ENCODE data around the gene ADAMTS8. TPM values are rescaled to one million over a fixed set of nuclear protein-coding genes. Genes with fewer than 3 reads are reported as not detected.

ADAMTS8 gene, protein sequence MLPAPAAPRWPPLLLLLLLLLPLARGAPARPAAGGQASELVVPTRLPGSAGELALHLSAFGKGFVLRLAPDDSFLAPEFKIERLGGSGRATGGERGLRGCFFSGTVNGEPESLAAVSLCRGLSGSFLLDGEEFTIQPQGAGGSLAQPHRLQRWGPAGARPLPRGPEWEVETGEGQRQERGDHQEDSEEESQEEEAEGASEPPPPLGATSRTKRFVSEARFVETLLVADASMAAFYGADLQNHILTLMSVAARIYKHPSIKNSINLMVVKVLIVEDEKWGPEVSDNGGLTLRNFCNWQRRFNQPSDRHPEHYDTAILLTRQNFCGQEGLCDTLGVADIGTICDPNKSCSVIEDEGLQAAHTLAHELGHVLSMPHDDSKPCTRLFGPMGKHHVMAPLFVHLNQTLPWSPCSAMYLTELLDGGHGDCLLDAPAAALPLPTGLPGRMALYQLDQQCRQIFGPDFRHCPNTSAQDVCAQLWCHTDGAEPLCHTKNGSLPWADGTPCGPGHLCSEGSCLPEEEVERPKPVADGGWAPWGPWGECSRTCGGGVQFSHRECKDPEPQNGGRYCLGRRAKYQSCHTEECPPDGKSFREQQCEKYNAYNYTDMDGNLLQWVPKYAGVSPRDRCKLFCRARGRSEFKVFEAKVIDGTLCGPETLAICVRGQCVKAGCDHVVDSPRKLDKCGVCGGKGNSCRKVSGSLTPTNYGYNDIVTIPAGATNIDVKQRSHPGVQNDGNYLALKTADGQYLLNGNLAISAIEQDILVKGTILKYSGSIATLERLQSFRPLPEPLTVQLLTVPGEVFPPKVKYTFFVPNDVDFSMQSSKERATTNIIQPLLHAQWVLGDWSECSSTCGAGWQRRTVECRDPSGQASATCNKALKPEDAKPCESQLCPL
- total RNA-seq, result 0.14 TPM
- polyA plus RNA-seq, result 0.37 TPM
- long read RNA-seq, donor 1, result 0 reads
- long read RNA-seq, donor 2, result 0 reads
- long read RNA-seq, donor 3, result 0 reads
- long read RNA-seq, donor 4, full-length matches to known transcripts, result 1 of 1 reads
- long read RNA-seq, donor 4, partial matches to known transcripts, result 0 of 1 reads
- long read RNA-seq, donor 4, other reads (novel, unspliced or antisense), result 0 of 1 reads
- long read RNA-seq, donor 5, result 0 reads
- long read RNA-seq, donor 6, result 0 reads
- long read RNA-seq, donor 7, result 0 reads
- long read RNA-seq, donor 8, result 0 reads
- long read RNA-seq, donor 9, result 0 reads
- long read RNA-seq, donor 10, result 0 reads

DNA sequence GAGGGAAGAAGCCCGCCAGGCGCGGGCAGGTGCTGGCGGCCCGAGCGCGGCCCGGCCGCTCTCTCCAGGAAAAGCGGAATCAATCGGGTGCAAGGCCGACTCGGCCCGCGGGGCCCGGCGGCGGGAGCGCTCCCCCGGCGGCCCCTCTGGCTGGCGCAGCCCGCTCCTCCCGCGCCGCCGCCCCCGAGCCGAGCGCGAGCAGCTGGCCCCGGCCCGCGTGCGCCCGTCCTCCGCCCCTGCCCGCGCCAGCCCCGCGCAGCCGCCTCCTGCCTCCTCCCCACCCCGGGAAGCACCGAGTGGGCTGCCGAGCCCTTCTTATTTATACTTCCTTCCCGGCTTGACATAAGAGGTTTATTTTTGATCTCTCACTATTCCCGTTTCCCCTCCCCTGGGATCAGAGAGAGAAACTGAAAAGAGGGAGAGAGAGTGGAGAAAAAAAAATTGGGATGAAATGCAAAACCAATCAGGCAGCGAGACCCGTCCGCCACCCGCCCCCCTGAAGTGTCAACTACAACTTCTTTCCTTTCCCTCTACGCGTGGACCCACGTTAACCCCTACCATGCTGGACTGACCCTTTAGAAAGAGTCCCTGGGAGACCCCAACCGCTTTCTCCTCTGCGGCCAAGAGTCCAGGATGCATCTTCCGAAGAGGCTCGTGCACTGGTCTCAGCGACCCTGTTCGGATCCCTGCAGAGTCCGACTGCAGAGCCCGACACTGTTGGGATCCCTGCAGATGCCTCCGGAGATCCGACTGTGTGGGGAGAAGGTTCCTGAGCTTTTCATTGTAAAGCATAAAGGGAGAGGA is at the start of gene ADAMTS8:
Gene ADAMTS8, minus strand, starts transcription at position 294 of the 804 bp plus-strand sequence. CDS start 323 bp downstream, outside the sequence.
- H3K36me3 ChIP-seq (ENCODE audit: control insufficient read depth in 2 of 2, insufficient read depth in 2 of 2, low read length in 1 of 2), result no peaks in the 10 kb centered on the region
- peak within 1 kb of the TSS in 1 of 2 donors; percentile 7 for H3K4me3 ChIP-seq (ENCODE audit: low read length in 2 of 2)
- 4% methylated on average over 64 of the region's 64 CpGs for WGBS
- no peak within 1 kb of the TSS for H3K27ac ChIP-seq (ENCODE audit: low read depth in 1 of 2, low read length in 1 of 2)
- no peaks in the 10 kb centered on the region for H3K9me3 ChIP-seq (ENCODE audit: control insufficient read depth in 2 of 2, insufficient read depth in 1 of 2, low read length in 1 of 2)
- no peaks in the 10 kb centered on the region for H3K4me1 ChIP-seq (ENCODE audit: control insufficient read depth in 2 of 2, insufficient read depth in 2 of 2, low read length in 2 of 2)
- DNase-seq (ENCODE audit: low read depth in 6 of 9, low spot score in 9 of 9), result no peak
- H3K27me3 ChIP-seq (ENCODE audit: control insufficient read depth in 2 of 2, insufficient read depth in 1 of 2, low read length in 1 of 2), result peaks cover 54 to 70% of the 10 kb centered on the region in 2 donors

GRCh38 chr11:130477586-130478203 is 49.3 kb upstream of the ADAMTS8 start:
- Histone ChIP-seq H3K9me3 (ENCODE audit: control insufficient read depth in 2 of 2, insufficient read depth in 1 of 2, low read length in 1 of 2) (no peaks in the 10 kb centered on the region), H3K36me3 (ENCODE audit: control insufficient read depth in 2 of 2, insufficient read depth in 2 of 2, low read length in 1 of 2) (no peaks in the 10 kb centered on the region), H3K27ac (ENCODE audit: low read depth in 1 of 2, low read length in 1 of 2) (peak overlapping the region in 1 of 2 donors; percentile 37), H3K4me3 (ENCODE audit: low read length in 2 of 2) (no peak overlapping the region), H3K27me3 (ENCODE audit: control insufficient read depth in 2 of 2, insufficient read depth in 1 of 2, low read length in 1 of 2) (no peaks in the 10 kb centered on the region), H3K4me1 (ENCODE audit: control insufficient read depth in 2 of 2, insufficient read depth in 2 of 2, low read length in 2 of 2) (peaks cover 0 to 2% of the 10 kb centered on the region in 2 donors)
- no peak for DNase-seq (ENCODE audit: low read depth in 6 of 9, low spot score in 9 of 9)
- 91% methylated on average over 6 of the region's 6 CpGs for WGBS

GRCh38 chr11:130476922-130477491 is 48.6 kb upstream of the ADAMTS8 start:
- Histone ChIP-seq H3K4me1 (ENCODE audit: control insufficient read depth in 2 of 2, insufficient read depth in 2 of 2, low read length in 2 of 2) (peaks cover 0 to 2% of the 10 kb centered on the region in 2 donors), H3K27ac (ENCODE audit: low read depth in 1 of 2, low read length in 1 of 2) (no peak overlapping the region), H3K4me3 (ENCODE audit: low read length in 2 of 2) (no peak overlapping the region), H3K9me3 (ENCODE audit: control insufficient read depth in 2 of 2, insufficient read depth in 1 of 2, low read length in 1 of 2) (no peaks in the 10 kb centered on the region), H3K27me3 (ENCODE audit: control insufficient read depth in 2 of 2, insufficient read depth in 1 of 2, low read length in 1 of 2) (no peaks in the 10 kb centered on the region), H3K36me3 (ENCODE audit: control insufficient read depth in 2 of 2, insufficient read depth in 2 of 2, low read length in 1 of 2) (no peaks in the 10 kb centered on the region)
- no peak for DNase-seq (ENCODE audit: low read depth in 6 of 9, low spot score in 9 of 9)
- WGBS, result 91% methylated on average over 16 of the region's 16 CpGs

GRCh38 chr11:130476200-130476921 is 48.0 kb upstream of the ADAMTS8 start:
- H3K4me3 ChIP-seq (ENCODE audit: low read length in 2 of 2), result no peak overlapping the region
- no peaks in the 10 kb centered on the region for H3K36me3 ChIP-seq (ENCODE audit: control insufficient read depth in 2 of 2, insufficient read depth in 2 of 2, low read length in 1 of 2)
- H3K27ac ChIP-seq (ENCODE audit: low read depth in 1 of 2, low read length in 1 of 2), result no peak overlapping the region
- no peaks in the 10 kb centered on the region for H3K9me3 ChIP-seq (ENCODE audit: control insufficient read depth in 2 of 2, insufficient read depth in 1 of 2, low read length in 1 of 2)
- 92% methylated on average over 12 of the region's 12 CpGs for WGBS
- H3K27me3 ChIP-seq (ENCODE audit: control insufficient read depth in 2 of 2, insufficient read depth in 1 of 2, low read length in 1 of 2), result no peaks in the 10 kb centered on the region
- no peak for DNase-seq (ENCODE audit: low read depth in 6 of 9, low spot score in 9 of 9)
- H3K4me1 ChIP-seq (ENCODE audit: control insufficient read depth in 2 of 2, insufficient read depth in 2 of 2, low read length in 2 of 2), result peaks cover 0 to 2% of the 10 kb centered on the region in 2 donors

DNA sequence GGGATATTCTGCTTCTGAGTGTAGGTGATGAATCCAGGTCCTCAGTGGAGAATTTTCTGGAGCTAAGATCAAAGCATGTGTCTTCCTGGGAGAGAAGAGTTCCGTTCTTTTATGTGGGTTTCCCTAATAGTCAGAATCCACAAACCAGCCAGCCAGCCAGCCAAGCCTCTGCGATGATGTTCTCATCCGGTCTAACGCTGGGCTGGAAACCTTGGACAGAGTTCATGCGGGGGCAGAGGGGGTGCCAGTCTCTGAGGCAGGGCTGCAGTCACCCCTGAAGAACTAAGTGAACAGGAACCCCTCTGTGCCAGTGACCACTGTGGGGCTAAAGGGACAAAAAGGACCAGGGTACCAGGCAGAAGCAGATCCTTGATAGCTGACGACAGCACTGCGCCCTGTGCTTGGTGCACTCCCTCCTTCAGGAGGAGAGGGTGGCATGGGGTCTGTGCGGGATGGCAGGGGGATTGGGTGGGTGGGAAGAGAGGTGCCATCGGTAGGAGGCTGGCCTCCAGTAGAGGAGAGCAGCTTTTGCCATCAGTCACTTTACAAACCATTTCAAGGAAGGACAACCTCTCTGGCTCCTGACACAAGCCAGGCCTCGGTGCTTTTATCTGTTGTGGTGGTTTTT is 47.1 kb upstream of the ADAMTS8 start:
- no peaks in the 10 kb centered on the region for H3K27me3 ChIP-seq (ENCODE audit: control insufficient read depth in 2 of 2, insufficient read depth in 1 of 2, low read length in 1 of 2)
- H3K4me1 ChIP-seq (ENCODE audit: control insufficient read depth in 2 of 2, insufficient read depth in 2 of 2, low read length in 2 of 2), result peaks cover 0 to 2% of the 10 kb centered on the region in 2 donors
- no peaks in the 10 kb centered on the region for H3K36me3 ChIP-seq (ENCODE audit: control insufficient read depth in 2 of 2, insufficient read depth in 2 of 2, low read length in 1 of 2)
- no peaks in the 10 kb centered on the region for H3K9me3 ChIP-seq (ENCODE audit: control insufficient read depth in 2 of 2, insufficient read depth in 1 of 2, low read length in 1 of 2)
- H3K27ac ChIP-seq (ENCODE audit: low read depth in 1 of 2, low read length in 1 of 2), result no peak overlapping the region
- H3K4me3 ChIP-seq (ENCODE audit: low read length in 2 of 2), result no peak overlapping the region
- 97% methylated on average over 10 of the region's 10 CpGs for WGBS
- no peak for DNase-seq (ENCODE audit: low read depth in 6 of 9, low spot score in 9 of 9)

DNA sequence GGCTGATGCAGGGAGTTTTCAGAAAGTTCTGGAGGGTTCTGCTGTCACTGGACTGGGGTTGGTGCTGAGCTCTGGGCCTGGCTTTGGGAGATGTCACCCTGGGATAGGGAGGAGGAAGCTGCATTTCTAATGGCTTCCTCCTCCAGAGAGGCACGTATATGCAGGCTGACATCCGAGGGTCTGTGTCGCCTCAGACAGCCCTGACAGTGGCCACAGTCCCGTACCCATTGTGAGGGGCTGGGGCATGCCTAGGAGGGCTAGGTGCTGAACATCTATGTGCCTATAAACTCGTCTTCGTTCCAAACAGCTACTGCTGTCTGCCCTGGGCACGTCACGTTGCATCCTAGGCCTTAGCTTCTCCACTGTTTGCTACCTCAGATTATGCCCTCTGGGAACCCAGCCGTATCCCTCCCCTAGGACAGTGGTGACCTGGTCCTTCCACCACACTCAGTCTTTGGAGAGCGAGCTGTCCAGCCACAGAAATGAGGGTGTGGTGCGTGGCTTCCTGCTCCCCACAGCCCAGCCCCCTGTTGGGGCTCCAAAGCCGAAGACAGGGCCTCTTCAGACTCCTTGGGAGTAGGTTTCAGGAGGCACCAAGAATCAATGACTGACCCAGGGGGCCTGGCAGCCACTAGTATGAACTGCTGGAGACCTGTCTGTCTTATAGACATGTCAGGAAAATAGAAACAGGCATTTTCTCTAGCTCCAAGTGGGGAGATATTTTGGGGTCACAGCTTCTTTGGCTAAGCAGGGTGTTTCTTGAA is 46.4 kb upstream of the ADAMTS8 start:
- WGBS, result 94% methylated on average over 12 of the region's 12 CpGs
- H3K4me3 ChIP-seq (ENCODE audit: low read length in 2 of 2), result no peak overlapping the region
- no peak for DNase-seq (ENCODE audit: low read depth in 6 of 9, low spot score in 9 of 9)
- no peaks in the 10 kb centered on the region for H3K36me3 ChIP-seq (ENCODE audit: control insufficient read depth in 2 of 2, insufficient read depth in 2 of 2, low read length in 1 of 2)
- H3K4me1 ChIP-seq (ENCODE audit: control insufficient read depth in 2 of 2, insufficient read depth in 2 of 2, low read length in 2 of 2), result peaks cover 0 to 2% of the 10 kb centered on the region in 2 donors
- no peak overlapping the region for H3K27ac ChIP-seq (ENCODE audit: low read depth in 1 of 2, low read length in 1 of 2)
- no peaks in the 10 kb centered on the region for H3K27me3 ChIP-seq (ENCODE audit: control insufficient read depth in 2 of 2, insufficient read depth in 1 of 2, low read length in 1 of 2)
- no peaks in the 10 kb centered on the region for H3K9me3 ChIP-seq (ENCODE audit: control insufficient read depth in 2 of 2, insufficient read depth in 1 of 2, low read length in 1 of 2)

DNA sequence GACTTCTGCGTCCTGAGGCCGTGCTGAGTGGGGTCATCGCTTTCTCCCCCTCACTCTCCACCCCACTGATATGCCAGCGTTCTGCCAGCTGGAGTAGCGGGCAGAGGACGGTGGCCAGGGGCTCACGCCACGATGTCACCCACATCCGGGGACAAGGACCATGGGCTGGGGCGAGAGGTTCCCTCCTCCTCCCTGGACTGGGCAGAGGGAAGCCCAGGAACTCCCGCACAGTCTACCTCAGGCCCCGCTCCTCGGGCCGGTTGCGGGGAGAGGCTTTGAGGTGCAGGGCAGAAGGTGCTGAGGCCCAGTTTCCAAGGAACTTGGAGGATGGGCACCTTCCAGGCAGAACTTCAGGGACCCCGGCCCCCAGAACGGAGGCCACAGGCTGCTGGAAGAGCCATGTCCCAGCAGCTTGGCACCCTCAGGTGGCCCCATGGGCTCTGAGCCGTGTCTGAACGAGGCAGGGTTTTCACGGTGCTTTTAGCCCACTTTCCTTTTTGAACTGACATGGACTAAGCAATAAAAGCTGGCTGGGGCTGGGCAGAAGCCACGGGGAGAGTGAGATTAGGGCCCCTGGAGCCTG is 45.5 kb upstream of the ADAMTS8 start:
- no peak for DNase-seq (ENCODE audit: low read depth in 6 of 9, low spot score in 9 of 9)
- WGBS, result 93% methylated on average over 21 of the region's 21 CpGs
- H3K9me3 ChIP-seq (ENCODE audit: control insufficient read depth in 2 of 2, insufficient read depth in 1 of 2, low read length in 1 of 2), result no peaks in the 10 kb centered on the region
- H3K27ac ChIP-seq (ENCODE audit: low read depth in 1 of 2, low read length in 1 of 2), result no peak overlapping the region
- H3K4me1 ChIP-seq (ENCODE audit: control insufficient read depth in 2 of 2, insufficient read depth in 2 of 2, low read length in 2 of 2), result peaks cover 0 to 2% of the 10 kb centered on the region in 2 donors
- no peaks in the 10 kb centered on the region for H3K27me3 ChIP-seq (ENCODE audit: control insufficient read depth in 2 of 2, insufficient read depth in 1 of 2, low read length in 1 of 2)
- H3K4me3 ChIP-seq (ENCODE audit: low read length in 2 of 2), result no peak overlapping the region
- H3K36me3 ChIP-seq (ENCODE audit: control insufficient read depth in 2 of 2, insufficient read depth in 2 of 2, low read length in 1 of 2), result no peaks in the 10 kb centered on the region

Data from thymus (tissue), 14 donors.